MM.1S (cell line): Measurements from ENCODE around the gene SCFD2.

Source experiments
- DNase-seq: peaks from one replicate; pipeline ENCODE4 v3.0.0-alpha.2; 2015
- H2AFZ ChIP-seq: fragments of 300-600 bp; sonication (generic); 2 replicates; pipeline ENCODE4 v1.6.0; 2016; ENCODE audit warnings: antibody characterized with exemption, low read length
- H3F3A ChIP-seq: fragments of 300-600 bp; sonication (generic); 2 replicates; pipeline ENCODE4 v1.6.1; 2016; ENCODE audit warnings: mild to moderate bottlenecking, antibody characterized with exemption, low read length, moderate library complexity, mixed read lengths; ENCODE audit not compliant: insufficient read depth
- H3K27ac ChIP-seq: fragments of 300-600 bp; sonication (generic); 2 replicates; pipeline ENCODE4 v1.5.1; 2016; ENCODE audit warnings: mild to moderate bottlenecking, low read length
- H3K27me3 ChIP-seq: fragments of 300-600 bp; sonication (generic); replicated peaks from 2 replicates; pipeline ENCODE4 v1.6.0; 2016; ENCODE audit warnings: low read length; ENCODE audit not compliant: insufficient read depth
- H3K36me3 ChIP-seq: fragments of 300-600 bp; sonication (generic); replicated peaks from 2 replicates; pipeline ENCODE4 v1.6.1; 2016; ENCODE audit warnings: mild to moderate bottlenecking, low read length, mixed read lengths; ENCODE audit not compliant: insufficient read depth
- H3K4me1 ChIP-seq: fragments of 300-600 bp; sonication (generic); 2 replicates; pipeline ENCODE4 v1.6.1; 2016; ENCODE audit warnings: low read length, mixed read lengths
- H3K4me2 ChIP-seq: fragments of 300-600 bp; sonication (generic); 2 replicates; pipeline ENCODE4 v1.6.0; 2016; ENCODE audit warnings: low read depth, low read length
- H3K4me3 ChIP-seq: fragments of 300-600 bp; sonication (generic); 2 replicates; pipeline ENCODE4 v1.5.1; 2016; ENCODE audit warnings: low read length, mixed read lengths
- H3K79me2 ChIP-seq: fragments of 300-600 bp; sonication (generic); 2 replicates; pipeline ENCODE4 v1.6.1; 2016; ENCODE audit warnings: mixed run types, low read length, mixed read lengths
- H3K9ac ChIP-seq: fragments of 300-600 bp; sonication (generic); 2 replicates; pipeline ENCODE4 v1.6.1; 2016; ENCODE audit warnings: low read length, mixed read lengths
- H3K9me2 ChIP-seq: fragments of 300-600 bp; sonication (generic); replicated peaks from 2 replicates; pipeline ENCODE4 v1.6.1; 2016; ENCODE audit warnings: mild to moderate bottlenecking, low read length, mixed read lengths; ENCODE audit not compliant: insufficient read depth
- H3K9me3 ChIP-seq: fragments of 300-600 bp; sonication (generic); replicated peaks from 2 replicates; pipeline ENCODE4 v1.6.1; 2016; ENCODE audit warnings: mild to moderate bottlenecking, low read length, mixed read lengths; ENCODE audit not compliant: insufficient read depth
- H4K20me1 ChIP-seq: fragments of 300-600 bp; sonication (generic); 2 replicates; pipeline ENCODE4 v1.6.1; 2016; ENCODE audit warnings: mild to moderate bottlenecking, low read length, moderate library complexity, mixed read lengths; ENCODE audit not compliant: insufficient read depth
- EZH2 ChIP-seq: fragments of 300-600 bp; sonication (generic); optimal IDR thresholded peaks from 2 replicates; pipeline ENCODE3; 2017; ENCODE audit warnings: low read depth, mild to moderate bottlenecking, antibody characterized with exemption, low read length, mixed read lengths
- EZH2phosphoT487 ChIP-seq: fragments of 300-600 bp; sonication (generic); IDR thresholded peaks from 2 replicates; pipeline ENCODE4 v1.6.1; 2018; ENCODE audit warnings: antibody characterized with exemption, low read length
- TF ChIP-seq, protein P1 (sequence below): fragments of 300-600 bp; sonication (generic); IDR thresholded peaks from 2 replicates; pipeline ENCODE4 v1.5.1; 2016; ENCODE audit warnings: antibody characterized with exemption, low read length, mixed read lengths

SCFD2 gene

DNA sequence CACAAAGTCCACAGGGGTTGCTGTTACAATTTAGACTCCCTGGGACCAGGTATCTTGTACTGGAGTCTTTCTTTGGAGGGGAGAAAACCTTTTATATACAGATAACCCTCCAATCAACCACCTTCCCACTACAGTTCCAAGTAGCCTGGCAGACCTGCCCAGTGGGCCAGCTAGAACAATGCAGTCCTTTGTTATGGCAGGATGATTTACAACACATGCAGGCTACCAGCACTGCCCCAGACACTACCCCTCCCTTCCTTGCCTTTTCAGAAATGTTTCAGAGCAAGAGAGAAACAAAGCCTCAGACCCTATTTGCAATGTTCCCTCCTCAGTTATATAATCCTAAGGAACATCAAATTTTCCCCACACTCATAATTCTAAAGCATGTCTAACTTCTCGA is 492.7 kb downstream of the SCFD2 start:
- no peak overlapping the region for H3K4me3 ChIP-seq

DNA sequence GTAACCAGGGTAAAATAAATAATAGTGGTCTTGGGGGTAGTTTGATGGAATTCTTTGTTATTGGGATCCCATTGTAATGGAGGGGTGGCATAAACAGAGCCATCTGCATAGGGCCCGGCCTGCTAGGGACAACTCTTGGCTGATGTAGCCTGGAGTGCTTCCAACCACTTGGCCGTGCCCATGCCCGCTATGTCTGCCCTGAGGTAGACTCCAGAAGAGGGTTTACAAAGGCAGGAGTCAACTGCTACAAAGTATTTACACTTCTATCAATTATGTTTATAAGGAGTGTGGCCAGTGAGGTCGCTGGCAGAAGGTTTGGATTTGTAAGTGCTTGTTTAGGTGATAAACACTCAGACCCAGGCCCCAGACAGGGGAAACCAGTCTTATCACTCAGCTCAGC is 495.6 kb downstream of the SCFD2 start:
- H3K79me2 ChIP-seq: no peaks in the 10 kb centered on the region
- no peak for TF ChIP-seq EZH2
- no peak overlapping the region for H3K27ac ChIP-seq
- H3K9me3 ChIP-seq: no peaks in the 10 kb centered on the region
- H3K4me1 ChIP-seq: no peaks in the 10 kb centered on the region
- no peaks in the 10 kb centered on the region for H3K9me2 ChIP-seq
- no peak overlapping the region for H3K4me3 ChIP-seq
- no peak overlapping the region for H2AFZ ChIP-seq
- no peaks in the 10 kb centered on the region for H3F3A ChIP-seq
- no peaks in the 10 kb centered on the region for H3K36me3 ChIP-seq
- H3K9ac ChIP-seq: no peak overlapping the region
- H3K27me3 ChIP-seq: no peaks in the 10 kb centered on the region
- DNase-seq: no peak
- H3K4me2 ChIP-seq: no peak overlapping the region
- no peaks in the 10 kb centered on the region for H4K20me1 ChIP-seq

More for the DNA sequence above, 492.7 kb downstream of the SCFD2 start:
- Histone ChIP-seq H3K9me2 (no peaks in the 10 kb centered on the region), H2AFZ (no peak overlapping the region), H3K79me2 (no peaks in the 10 kb centered on the region), H4K20me1 (no peaks in the 10 kb centered on the region), H3K4me2 (no peak overlapping the region), H3F3A (no peaks in the 10 kb centered on the region), H3K27ac (no peak overlapping the region), H3K4me1 (no peaks in the 10 kb centered on the region), H3K9ac (no peak overlapping the region), H3K9me3 (no peaks in the 10 kb centered on the region), H3K27me3 (no peaks in the 10 kb centered on the region), H3K36me3 (no peaks in the 10 kb centered on the region)
- no peak for DNase-seq
- TF ChIP-seq EZH2phosphoT487 (no peak), EZH2 (no peak)
- TF ChIP-seq, protein P1, sequence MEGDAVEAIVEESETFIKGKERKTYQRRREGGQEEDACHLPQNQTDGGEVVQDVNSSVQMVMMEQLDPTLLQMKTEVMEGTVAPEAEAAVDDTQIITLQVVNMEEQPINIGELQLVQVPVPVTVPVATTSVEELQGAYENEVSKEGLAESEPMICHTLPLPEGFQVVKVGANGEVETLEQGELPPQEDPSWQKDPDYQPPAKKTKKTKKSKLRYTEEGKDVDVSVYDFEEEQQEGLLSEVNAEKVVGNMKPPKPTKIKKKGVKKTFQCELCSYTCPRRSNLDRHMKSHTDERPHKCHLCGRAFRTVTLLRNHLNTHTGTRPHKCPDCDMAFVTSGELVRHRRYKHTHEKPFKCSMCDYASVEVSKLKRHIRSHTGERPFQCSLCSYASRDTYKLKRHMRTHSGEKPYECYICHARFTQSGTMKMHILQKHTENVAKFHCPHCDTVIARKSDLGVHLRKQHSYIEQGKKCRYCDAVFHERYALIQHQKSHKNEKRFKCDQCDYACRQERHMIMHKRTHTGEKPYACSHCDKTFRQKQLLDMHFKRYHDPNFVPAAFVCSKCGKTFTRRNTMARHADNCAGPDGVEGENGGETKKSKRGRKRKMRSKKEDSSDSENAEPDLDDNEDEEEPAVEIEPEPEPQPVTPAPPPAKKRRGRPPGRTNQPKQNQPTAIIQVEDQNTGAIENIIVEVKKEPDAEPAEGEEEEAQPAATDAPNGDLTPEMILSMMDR: no peak

DNA sequence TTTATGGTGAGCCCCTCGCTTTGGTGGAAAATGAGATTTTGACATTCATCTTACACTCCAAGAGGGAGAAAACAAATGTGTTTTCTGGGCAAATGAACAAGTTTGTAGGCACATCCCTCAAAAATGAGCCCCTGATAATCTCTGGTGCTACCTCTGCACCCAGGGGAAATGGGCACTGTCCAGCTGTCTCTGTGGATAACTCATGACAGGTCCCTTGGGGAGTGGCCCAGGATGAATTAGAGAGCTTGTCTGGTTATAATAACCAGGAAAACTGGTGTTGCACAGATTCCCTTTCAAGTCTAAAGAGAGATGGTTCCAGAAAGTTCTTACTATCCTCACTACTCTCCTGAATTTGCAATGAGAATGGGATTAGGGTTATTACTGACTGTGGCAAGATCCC is 496.2 kb downstream of the SCFD2 start:
- H3K4me1 ChIP-seq: no peaks in the 10 kb centered on the region

DNA sequence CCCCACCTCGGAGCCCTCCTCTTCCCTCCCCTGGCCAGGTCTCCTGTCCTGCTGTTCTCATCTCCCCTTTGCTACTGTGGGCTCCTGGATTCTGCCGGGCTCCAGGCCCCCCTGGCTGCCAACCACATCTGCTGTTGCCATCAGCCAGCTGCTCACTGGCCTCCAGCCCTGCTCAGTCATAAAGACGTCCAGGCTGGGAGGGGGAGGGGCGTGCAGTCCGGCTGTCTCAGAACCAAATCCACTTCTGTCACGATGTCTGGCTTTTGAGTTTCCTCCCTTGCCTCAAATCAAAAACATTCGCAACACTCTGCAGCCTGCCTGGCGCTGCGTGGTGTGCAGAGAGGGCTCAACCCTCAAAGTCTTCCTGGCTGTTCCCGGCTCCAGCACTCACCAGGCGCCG is 496.7 kb downstream of the SCFD2 start:
- Histone ChIP-seq H3K9me2 (no peaks in the 10 kb centered on the region), H4K20me1 (no peaks in the 10 kb centered on the region), H3K27me3 (no peaks in the 10 kb centered on the region), H3K4me3 (no peak overlapping the region), H3K9me3 (no peaks in the 10 kb centered on the region), H3K27ac (no peak overlapping the region), H3K9ac (no peak overlapping the region), H3K79me2 (no peaks in the 10 kb centered on the region), H3K4me2 (no peak overlapping the region), H2AFZ (no peak overlapping the region), H3K36me3 (no peaks in the 10 kb centered on the region), H3K4me1 (no peaks in the 10 kb centered on the region), H3F3A (no peaks in the 10 kb centered on the region)
- TF ChIP-seq EZH2: no peak
- TF ChIP-seq EZH2phosphoT487: no peak
- TF ChIP-seq, protein P1: no peak
- DNase-seq: no peak

More for the DNA sequence above, 496.2 kb downstream of the SCFD2 start:
- H3K27me3 ChIP-seq: no peaks in the 10 kb centered on the region
- H3K36me3 ChIP-seq: no peaks in the 10 kb centered on the region
- H2AFZ ChIP-seq: no peak overlapping the region
- H4K20me1 ChIP-seq: no peaks in the 10 kb centered on the region
- TF ChIP-seq EZH2 (no peak), EZH2phosphoT487 (no peak)
- TF ChIP-seq, protein P1: no peak
- H3K9ac ChIP-seq: no peak overlapping the region
- H3K9me2 ChIP-seq: no peaks in the 10 kb centered on the region
- H3K9me3 ChIP-seq: no peaks in the 10 kb centered on the region
- H3K4me2 ChIP-seq: no peak overlapping the region
- no peaks in the 10 kb centered on the region for H3K79me2 ChIP-seq
- no peak overlapping the region for H3K4me3 ChIP-seq
- no peaks in the 10 kb centered on the region for H3F3A ChIP-seq
- no peak overlapping the region for H3K27ac ChIP-seq
- DNase-seq: no peak
